H4 (cell line): ENCODE measurements around the gene HGF. TPM values are rescaled to one million over a fixed set of nuclear protein-coding genes. Genes with fewer than 3 reads are reported as not detected.
A peak's percentile ranks its signal among the peaks of the same experiment; 100 is the strongest.
"Not testable (repeated sequence)": the region's sequence is repeated elsewhere in the genome, so short reads cannot be mapped to it uniquely, and the experiment has no call there.

Source experiments
- DNase-seq: peaks from one replicate; pipeline ENCODE4 v3.0.0-alpha.2; 2015; ENCODE audit warnings: low spot score
- total RNA-seq: library from RNA; depleted of rRNA; stranded (reverse); fragments of >200 nt; shearing (Covaris generic); gene quantifications from 2 replicates; pipeline ENCODE4 v1.2.3, GENCODE V29; 2014; rRNA removed

The HGF gene
- total RNA-seq: 75.8 and 80.5 TPM in 2 replicates

DNA sequence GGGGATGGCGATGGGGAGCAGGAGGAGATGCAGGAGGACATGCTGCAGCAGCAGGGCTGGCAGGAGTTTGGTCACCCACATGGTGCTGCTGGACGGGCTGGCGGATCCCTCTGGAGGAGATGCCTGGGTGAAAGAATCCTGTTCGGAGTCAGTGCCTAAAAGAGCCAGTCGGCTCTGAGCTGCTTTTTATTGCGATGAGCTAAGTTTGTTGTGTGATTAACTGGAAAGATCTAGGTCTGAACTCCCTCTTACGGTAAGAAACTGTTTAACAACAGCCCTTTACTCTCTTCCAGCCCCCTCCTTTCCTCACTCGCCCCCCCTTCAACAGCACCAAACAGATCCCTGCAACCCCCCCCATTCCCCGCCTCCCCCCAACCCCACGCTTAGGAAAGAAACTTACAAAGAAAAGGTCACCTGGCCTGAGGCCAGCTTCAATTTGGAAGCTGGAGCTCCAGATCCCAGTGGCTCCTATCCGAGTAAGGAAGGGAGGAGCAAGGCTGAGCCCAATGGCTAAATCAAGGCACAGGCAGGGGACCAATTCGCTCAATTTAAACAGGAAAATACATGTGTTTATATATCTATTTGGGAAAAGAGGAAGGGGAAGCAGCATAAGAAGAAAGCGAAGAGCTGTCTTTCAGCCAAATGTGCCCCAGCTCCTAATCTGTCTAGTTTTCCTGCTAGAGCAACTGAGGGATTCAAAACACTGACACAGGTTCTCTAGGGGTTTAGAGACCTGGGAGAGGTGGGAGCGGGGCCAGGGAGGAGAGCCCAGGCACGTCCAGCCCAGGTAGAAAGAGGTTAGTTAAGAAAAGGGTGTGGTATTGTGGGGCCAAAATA lies at the start of gene HGF:
Gene HGF (minus strand): TSS at position 157 of the 837 bp plus-strand sequence. CDS start 76 bp downstream, at position 81.
- DNase-seq: peak; percentile 83

DNA sequence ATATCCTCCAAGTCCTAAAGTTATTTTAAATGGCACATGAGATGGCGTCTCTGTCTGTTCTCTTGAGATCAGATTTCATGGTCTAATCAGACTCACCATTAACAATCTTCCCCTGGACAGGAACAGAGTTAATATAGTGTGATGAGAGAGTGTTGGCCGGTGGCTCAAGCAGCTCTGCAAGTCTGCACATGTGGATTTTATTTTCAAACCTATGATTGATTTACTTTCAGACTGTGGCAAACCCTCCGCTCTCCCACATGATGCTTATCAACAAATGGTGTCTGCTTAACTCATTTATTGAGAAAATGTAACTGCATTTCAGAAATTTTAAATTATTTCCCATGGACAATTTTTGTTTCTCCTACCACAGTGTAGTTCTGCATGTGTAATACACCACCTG lies 46.5 kb upstream of the HGF start:
- no peak for DNase-seq

DNA sequence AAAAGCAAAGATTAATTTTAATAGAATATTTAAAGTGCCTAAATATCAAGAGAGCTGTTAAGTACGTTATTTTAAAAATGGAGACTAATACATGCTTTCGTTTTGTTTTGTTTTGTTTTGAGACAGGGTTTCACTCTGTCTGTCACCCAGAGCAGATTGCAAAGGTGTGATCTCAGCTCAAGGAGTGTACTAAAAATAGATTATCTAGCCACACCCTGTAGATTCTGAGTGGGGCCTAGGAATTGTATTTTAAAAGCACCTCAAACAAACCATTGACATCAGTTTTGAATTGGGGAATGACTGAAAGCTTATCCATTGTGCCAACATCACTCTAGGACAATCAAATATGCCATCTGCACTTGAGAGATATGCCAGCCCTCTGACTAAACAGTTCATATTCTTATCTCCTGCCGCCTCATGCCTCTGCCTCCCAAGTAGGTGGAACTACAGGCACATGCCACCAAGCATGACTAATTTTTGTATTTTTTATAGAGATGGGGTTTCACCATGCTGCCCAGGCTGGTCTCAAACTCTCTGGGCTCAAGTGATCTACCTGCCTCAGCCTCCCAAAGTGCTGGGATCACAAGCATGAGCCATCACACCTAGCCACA lies 43.1 kb upstream of the HGF start:
- not testable (repeated sequence) for DNase-seq

DNA sequence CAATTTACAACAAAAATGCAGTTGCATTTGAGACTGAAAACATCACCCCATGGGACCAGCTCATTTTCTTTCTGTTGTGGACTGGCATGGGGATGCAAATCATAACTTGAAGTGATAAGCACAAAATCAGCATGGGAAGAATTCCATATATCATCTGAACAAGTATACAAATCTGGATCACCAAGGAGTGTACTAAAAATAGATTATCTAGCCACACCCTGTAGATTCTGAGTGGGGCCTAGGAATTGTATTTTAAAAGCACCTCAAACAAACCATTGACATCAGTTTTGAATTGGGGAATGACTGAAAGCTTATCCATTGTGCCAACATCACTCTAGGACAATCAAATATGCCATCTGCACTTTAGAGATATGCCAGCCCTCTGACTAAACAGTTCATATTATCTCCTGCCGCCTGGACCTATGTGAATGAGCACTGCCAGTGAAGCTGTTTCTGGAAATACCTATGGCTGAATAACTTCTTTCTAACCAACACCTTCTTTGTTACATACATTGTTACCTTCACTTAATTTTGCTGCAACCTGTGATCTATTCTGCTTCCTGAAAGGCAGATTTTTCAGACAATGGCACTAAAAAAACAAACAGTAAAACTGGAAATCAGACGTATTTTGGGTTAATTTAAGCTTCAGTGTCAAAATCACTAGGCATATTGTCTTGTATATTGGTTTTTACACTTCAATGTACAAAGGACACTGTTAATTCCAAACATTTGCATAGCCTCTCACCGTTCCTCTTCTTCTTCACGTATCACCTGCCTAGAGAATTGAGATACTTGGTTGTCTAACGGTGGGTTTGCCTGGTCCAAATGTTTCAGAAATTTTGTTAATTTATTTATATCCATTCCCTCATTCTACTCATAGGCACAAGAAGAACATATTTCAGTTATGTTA lies 42.4 kb upstream of the HGF start:
- no peak for DNase-seq

DNA sequence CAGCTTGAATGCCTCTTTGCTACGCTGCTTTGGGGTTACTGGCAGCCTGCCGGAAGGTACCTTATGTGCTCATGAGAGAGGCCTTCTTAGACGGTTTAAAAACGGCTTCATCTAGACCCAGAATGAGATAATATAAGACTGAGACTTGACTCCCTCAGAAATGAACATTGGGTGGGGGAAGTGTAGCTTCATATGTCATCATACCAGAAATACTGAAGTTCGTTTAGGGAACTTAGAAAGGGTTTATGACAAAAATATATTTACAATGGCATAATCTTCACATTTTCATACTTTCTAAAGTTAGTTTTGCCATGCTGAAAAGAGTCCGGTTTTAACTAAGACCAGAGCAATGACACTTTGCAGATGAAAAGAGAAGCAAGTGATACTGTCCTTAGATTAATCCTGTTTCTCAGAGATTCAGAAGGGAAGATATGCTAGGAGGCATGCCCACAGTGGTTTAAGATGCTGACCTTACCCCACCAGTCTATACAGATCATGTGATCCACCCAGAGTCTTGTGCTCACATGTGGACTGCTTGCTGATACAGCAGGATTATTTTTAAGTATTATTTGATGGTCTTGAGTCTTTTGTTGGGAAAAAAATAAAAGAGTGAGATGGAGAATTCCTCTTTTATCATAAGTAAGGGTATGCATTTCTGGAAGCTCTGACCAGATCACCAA lies 40.8 kb upstream of the HGF start:
- DNase-seq: no peak

DNA sequence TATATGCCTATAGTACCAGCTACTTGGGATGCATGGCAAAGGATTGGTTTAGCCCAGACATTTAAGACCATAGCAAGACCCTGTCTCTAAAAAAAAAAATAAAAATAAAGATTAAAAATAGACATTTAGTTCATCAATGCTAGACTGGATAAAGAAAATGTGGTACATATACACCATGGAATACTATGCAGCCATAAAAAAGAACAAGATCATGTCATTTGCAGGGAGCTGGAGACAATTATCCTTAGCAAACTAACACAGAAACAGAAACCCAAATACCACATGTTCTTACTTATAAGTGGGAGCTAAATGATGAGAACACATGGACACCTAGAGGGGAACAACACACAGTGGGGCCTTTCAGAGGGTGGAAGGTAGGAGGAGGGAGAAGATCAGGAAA lies 38.5 kb upstream of the HGF start:
- DNase-seq: not testable (repeated sequence)

DNA sequence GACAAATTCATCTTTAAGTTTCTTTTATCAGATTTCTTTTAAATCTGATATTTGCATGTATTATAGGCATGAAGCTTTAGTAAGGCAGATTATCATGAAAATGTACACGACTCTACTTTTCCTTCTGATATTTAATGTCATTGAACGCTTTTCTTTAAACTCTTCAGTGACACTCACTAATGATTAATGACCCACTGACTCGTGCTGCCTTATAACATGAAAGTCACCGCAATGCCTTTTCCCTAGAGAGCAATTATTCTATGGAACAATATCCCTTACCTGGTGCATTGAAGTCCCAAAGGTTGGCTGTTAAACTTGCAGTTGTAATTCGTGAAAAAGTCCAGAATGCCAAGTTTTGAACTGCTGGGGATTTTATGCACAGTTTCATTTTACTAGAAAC lies 33.4 kb upstream of the HGF start:
- no peak for DNase-seq

DNA sequence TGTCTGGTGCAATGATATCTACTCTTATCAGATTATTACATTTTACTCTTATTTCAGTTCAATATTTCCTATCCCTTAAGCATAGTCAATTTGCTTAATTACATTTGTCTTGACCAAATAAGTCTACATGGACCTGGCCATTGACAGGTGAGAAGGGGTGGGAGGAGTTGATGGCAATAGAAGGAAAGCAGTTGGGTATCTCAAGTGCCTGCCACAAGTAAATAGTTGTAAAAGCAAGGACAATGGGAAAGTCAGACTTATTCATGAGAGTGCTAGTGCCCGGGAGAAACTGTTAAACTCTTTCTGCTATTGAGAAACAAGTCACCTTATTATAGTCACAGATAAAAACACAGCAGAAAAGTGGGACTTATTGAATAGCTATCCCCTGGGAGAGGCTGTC lies 32.4 kb upstream of the HGF start:
- no peak for DNase-seq

DNA sequence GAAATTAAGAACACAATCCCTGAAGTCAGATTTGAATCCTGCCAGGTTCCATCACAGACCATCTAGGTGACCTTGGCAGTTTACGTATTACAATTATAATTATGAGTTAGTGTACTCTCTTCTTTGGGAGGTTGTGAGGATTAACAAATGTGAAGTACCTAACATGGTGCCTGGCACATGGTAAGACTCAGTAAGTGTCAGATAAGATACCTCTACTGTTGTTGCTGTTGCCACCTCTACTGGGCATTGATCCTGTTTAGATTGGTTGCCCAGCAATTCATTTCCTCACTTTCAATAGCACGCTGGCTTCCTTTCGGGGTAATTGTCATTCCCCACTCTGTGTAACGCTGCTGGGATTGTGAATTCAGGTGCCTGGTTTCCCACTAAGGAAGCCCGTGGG lies 31.7 kb upstream of the HGF start:
- DNase-seq: no peak

DNA sequence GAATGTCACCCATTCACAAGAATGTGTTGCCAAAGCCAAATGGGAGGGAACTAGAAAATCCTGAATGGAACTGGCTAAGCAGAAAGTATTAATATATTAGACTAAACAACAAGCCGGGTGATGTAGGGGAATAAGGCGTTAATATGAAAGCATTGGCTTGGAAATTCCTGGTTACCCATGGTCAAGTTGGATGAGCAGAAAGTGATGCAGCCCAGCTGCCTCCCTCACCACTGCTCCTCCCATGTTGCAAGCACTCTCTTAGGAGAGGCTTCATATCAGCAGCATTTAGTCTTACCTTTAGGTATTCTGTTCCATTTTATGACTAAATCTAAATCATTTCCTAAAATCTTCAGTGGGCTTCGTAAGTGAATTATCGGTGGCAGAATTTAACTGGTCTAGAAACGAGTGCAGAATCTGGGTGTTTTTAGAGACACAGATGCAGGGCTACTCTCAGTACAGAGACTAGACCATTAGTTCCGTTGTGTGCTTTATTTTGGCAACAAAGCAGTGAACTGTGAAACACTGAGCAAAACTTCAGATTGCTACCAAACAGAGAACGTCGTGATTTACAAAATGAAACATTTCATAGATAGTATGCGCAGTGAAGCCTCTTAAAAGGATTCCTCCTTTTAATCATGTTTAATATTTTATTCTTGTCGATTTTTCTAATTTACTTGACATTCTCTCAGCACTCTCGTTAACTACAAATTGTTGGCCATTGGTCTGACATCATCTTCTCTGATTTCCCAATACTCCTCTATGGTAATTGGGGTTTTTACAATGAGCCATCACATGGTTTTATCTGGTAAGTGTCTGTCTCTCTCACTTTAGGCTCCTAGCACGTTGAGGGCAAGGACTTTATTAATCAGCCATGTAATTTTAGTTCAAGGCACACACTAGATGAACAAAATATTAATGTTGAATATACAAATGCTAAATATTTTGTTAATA lies 22.0 kb upstream of the HGF start:
- no peak for DNase-seq

DNA sequence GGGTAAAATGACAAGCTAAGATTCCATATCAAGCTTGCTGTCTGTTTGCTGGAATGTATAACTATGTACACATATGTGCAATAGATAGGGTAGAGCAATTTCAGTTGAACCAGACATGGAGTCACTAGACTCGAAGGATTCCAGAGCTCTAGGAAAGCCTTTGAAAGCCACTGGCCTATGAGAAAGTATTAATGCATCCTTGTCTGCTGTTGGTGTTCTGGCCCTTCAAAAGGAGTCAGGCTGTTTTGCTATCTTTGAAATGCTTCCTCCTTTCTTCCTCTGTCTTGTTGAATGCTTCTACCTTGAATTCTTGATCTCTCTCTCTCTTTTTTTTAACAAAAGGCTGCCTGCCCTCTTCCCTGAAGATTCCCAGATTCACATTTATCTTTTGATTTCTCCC lies 20.8 kb upstream of the HGF start:
- no peak for DNase-seq

DNA sequence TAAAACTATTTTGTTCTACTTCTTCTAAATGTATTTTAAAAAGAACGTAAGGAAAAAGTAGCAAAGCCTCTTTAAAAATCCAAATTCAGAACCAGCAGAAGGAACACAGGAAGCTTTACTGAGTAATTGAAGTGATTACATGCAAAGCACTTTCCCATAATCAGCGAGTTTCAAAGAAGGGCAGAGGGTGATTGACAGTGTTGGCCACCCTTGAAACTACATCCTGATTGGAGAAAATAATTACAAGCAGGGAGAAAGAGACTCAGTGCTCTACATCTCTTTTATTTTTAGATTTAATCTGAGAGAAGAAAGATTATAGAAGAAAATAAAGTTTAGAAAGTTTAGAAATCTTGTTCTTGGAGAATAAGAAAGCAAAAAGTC lies 20.3 kb upstream of the HGF start:
- no peak for DNase-seq

DNA sequence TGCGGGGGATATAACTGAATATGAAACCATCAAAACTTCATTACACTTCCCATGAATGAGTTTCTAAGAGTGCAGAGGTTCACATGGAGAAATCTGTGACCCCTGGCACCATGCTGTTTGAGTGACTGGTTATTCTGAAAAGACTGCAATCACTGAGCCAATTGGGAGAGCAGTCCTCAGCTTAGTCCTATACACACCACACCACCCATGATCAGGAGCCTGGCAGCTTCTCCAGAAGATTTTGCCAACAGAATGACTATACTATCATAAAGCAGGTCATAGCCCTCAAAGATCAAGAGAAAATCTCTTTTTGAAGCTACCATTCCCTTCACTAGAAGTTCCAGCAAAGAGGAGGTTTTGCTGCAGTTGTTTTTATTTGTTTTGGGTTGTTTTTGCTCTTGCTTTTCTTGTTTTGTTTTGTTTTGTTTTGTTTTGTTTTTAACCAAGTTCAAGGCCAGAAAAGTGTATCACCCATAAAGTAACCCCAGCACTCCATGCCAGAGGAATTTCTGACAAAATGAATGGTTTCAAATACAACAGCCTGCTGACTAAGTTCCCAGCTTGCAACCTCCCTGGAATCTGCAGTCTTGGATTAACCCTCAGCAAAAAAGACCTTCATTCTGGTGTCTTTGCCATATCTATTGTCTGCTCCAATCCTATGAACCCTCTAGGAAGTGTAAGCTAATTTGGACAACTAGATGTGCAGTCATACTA lies 19.7 kb upstream of the HGF start:
- DNase-seq: no peak

DNA sequence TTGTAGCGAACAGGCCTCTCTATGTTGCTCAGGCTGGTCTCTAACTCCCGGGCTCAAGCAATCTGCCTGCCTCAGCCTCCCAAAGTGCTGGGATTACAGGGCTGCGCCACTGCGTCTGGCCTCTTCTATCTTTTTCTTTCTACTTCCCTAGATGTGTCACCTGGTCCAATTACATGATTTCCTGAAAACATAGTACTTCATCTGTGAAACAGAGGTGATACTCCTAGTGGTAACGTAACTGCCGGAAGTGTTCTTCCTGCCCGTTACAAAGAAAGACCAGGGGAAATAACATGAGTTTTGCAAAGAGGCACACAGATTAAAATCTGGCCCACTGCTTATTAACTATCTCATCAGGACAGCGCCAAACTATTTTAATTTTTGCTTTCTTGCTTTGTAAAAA lies 18.4 kb upstream of the HGF start:
- no peak for DNase-seq

DNA sequence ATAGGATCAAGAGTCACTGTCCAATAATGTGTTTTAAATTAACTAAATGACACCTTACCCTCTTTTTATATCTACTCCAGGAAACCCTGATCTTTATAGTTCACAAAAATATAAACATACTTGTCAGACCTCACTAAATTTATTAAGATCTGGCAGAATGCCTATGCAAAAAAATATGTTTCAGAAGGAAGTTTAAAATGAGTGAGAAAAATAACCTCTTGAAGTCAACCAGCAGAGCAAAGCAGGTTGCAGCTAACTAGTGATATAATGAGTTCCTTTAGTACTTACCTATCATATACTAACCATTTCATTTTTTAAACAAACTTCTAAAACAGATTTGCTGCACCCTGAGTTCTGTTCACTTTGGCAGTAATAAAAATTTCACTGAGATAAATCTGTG lies 14.0 kb upstream of the HGF start:
- no peak for DNase-seq

DNA sequence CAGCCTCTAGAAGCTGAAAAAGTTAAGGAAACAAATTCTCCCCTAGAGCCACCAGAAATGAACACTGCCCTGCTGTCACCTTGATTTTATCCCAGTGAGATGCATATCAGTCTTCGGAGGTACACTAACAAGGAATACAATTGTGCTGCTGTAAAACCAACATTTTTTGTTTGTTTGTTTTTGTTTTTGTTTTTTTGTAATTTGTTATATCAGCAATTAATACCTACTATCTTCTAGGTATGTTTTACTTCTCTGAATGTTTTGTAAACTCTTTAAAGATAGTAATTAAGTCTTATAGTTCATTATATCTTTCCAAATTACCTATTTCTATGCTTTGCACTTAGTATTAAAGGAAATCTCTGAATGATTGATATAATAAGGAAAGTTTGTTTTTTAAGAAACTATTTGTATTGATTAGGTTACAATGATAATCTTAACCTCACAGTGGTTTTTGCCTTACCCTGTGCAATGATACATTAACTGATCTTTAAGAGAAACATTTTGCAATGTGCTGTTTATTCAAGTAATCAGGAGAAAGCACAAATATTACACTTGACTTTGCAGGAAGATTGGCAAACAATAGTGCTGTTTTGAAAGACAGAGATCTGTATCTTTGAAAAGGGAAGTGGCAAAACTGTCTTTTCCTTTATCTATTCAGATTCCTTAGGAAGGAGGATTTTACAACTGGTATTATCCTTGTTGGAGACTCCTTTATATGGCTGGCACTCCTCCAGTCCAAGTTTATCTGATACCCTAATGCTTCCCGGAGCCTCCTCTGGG lies 11.3 kb upstream of the HGF start:
- DNase-seq: no peak

DNA sequence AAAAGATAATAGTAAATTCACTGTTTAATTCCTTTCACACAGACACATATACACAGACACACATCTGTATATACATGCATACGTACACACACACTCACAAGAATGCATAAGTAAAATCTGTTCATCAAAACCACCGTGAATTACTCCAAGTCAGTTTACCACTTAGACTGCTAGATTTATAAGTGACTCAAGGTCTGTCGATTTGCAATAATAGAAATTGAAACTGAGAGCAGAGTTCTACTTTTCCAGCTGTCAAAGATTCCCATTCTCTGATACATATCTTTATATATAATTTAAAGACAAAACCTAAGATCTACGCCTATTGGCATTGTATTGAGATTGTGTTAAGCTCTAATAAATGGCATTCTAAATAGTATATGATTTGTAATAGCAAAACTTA lies 9.9 kb upstream of the HGF start:
- DNase-seq: no peak

DNA sequence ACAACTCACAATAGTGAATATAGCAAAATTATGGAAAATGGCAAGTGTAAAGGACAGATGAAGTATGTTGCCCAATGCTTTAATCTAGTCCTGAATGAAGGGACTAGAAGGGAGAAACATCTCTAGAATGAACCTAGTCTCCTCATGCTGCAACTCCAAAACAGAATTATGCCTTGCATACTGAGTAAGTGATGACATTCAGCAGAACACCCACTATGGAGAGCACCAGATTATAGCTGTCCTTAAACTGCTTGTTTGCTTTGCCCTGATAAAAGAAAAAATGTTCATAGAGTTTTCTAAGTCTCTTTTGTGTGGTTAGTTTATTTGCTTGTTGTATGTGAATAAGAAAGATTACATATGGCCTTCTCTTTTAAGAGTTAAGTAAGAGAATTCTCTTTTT lies 7.8 kb upstream of the HGF start:
- no peak for DNase-seq

DNA sequence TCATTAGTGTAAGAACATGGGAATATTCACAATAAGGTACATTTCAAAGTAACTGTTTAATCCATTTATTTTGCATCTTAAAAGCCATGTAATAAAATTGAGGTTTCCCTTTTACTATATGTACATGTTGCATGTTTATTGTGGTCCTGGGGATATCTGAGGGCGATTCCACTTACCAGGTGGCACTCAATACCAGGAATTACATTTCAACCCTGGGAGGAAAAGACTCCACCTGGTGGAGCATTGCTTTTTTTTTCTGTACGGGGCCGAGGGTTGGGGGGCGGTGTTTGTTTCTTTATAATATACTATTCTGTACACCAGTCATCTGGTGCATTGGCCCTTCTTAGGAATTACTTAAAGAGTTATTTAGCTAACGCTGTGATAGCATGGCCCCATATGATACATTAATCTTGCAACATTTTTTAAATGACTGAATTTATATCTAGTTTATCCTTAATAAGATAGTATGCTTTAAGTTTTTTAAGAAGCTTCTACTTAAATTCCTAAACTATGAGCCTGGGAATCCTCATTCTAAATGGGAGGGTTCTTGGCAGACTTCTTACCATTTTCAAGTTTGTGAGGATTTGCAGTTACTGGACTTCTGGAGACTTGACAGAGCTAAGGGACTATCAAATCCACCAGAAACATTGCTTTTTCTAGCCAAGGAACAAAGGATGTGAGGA lies 7.2 kb upstream of the HGF start:
- peak; percentile 21 for DNase-seq
